Measurements from ENCODE around the gene SVBP.

SVBP gene

DNA sequence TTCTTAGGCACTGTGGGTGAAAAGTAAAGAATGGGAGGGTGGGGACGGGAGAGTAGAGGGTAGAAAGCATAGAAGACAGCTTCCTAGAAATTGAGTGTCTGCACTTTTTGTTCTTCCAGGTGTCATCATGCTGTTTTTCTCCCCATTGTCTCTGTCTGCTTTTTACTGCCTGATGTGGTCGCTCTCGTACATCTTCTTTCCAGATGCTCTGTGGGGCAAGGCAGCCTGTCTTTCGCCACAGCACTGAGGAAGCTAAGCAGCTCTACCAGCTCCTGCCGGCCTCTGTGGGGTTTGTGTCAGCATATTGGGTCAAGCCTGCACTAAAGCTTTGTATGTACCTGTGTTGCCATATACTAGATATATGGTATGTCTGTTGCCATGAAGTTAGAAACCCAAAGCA lies 19.2 kb downstream of the SVBP start:
- DNase-seq: no peak

DNA sequence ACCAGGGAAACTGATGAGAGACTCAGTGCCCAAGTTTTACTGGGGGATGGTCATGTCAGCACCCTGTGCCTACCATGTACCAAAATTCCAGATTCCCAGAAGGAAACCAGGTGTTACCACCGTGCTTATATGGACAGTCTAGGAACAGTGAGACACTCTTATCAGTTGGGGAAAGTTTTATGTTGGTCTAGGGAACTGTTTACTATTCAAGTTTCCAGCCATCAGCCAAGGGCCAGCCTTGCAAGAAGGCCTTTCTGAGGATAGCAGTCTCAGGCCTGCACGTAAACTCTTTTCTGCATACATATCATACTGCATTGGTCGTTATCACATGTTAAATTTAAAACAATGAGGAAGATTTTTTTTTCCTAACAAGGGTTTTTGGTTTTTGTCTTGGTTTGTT lies 19.8 kb downstream of the SVBP start:
- no peak for DNase-seq

DNA sequence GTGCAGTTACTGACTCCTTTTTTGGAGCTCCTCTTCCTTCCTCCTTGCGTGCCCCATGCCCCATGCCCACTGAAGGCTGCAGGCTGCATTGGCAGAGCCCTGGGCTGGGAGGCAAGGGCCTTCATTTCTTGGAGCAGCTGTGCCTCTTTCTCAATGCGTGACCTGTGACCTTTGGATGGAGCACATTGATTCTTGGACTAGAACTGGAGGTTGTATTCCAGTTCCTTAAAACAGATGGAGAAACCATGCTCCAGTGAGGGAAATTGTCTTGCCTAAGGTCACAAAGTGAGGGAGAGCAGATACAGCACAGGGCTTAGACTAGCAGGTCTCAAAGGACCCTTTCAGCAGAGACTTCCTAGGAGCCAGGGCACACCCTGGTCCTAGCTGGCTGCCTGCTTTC lies 23.4 kb downstream of the SVBP start:
- no peak for DNase-seq

DNA sequence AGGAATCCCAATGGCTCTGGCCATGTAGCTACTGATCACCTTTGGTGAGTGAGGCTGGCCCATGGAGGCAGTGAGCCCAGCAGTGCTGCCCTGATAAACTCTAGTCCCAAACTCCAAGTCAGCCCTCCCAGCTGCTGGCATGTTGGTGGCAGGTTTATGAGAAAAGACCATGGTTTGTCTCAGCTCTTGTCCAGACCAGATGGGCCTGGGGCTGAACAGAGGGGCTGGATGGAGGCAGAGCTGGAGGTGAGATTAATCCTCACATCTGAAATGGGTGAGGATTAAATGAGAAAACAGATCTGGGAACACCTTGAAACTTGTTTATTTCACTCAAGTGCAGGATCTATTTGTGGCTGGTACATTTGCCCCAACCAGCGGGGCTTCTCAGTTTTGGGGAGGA lies 29.2 kb downstream of the SVBP start:
- no peak for DNase-seq

DNA sequence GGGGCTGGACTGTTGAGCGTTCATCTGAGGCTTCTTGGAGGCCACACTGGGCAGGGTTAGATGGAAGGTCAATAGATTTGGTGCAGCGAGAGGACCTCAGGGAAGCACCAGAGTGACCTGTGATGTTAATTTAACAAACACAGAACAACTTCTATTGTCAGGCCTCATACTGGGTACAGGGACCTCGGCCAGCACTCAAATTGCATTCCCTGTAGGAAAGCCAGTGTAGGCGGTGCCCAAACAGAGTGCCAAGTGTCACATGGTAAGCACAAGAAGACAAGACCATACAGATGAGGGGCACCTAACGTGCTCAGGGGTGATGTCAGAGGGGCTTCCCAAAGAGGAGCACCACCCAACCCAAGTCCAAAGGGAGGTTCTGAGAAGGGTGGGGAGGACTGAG lies 31.1 kb downstream of the SVBP start:
- DNase-seq: no peak

DNA sequence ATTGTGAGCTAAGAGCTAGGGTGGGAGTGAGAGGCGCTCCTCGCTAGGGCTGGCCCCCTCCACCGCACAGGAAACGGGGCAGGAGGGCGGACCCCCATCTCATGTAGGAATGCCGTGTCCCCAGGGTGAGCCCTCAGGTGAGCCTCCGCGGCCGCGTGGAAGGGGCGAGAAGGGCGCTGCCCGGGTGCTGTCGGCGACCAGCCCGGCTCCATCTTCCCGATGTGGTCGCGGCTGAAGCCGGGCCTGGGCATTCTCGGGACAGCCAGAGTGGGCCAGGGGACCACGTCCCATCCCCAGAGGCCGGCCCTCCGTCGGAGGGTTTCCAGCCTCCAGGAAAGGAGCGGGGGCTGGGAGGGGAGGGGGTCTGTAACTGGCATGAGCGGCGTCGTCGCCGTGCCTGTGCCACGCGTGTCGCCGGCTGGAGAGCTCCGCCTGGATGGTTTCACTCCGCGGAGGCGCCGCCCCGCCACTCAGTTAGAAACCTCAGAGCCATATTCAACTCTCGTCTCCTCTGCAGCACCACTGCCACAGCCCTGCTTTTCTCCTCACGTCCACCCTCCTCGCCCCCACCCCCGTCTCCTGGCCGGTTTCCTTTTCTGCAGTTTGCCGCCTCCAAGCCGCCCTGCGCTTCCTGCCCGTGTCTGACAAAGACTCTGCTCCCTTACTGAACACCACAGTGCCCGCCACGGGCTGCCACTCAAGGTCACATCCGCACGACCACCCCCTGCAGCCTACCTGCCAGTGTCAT lies 32.1 kb downstream of the SVBP start, which contains the start of gene TMEM269:
TMEM269 (plus strand) TSS at position 46 of the 748 bp plus-strand sequence. CDS start 4,903 bp downstream, outside the sequence.
- DNase-seq: peak; percentile 55

DNA sequence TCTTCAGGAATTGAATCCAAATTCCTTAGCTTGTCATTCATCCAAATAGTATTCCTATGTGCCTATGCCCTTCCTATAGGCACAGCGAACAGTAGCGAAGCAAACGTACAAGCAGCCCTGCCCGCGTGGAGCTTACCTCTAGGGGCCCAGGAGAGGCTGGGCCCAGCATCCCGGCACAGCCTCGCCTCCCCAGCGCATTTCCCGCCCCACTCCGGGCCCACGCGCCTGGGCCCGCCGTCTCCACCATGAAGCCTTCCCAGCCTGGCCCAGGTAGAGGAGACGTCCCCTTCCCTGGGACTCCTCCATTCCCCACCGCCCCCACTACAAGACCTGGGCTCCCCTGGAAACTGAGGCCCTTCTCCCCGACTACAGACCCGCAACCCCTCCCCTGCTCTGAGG lies 32.7 kb downstream of the SVBP start:
- DNase-seq: no peak

DNA sequence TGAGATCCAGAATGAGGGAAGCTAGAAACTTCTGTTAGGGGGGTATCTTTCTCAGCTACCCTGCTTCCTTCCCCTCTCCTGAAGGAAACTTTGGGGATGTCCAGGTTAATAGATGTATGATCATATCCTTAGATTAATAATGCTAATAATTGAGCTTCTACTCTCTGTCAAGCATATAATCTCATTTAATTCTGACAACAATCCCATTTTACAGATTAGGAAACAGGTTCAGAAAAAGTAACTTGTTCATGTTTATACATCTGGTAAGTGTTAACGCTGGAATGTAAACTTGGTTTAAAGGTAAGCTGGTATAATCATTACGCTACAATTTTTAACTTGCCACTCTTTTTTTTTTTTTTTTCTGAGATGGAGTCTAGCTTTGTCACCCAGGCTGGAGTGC lies 34.1 kb downstream of the SVBP start:
- DNase-seq: no peak

DNA sequence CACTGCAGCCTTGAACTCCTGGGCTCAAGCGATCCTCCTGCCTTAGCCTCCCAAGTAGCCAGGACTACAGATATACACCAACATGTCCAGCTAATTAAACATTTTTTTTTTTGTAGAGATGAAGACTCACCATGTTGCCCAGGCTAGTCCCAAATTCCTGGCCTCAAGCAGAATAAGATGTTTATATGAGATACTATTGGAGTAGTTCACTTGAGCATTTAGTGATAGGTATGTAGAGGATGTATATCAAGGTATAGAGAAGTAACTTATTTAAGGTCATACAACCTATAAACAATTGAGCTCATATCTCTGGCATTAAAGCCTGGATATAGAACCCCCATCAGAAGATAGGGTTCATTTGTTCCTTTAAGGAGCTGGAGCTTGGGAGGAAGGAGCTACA lies 37.0 kb downstream of the SVBP start:
- DNase-seq: no peak

DNA sequence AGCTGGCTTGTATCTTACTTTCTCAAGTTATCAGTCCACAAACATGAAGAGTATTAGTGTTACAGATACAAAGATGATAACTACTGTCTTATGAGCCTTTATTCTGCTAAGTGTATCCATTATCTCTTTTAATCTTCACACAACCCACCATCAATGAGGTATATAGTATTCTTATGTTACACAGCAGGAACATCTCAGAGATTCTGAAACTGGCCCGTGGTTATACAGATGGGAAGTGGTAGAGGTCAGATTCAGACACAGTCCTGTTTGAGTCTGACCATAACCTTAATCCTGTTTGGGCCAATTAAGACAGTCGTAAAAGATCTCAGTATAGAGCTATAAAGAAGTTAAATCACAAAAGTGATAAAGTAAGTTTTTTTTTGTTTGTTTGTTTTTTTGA lies 37.5 kb downstream of the SVBP start:
- DNase-seq: no peak

DNA sequence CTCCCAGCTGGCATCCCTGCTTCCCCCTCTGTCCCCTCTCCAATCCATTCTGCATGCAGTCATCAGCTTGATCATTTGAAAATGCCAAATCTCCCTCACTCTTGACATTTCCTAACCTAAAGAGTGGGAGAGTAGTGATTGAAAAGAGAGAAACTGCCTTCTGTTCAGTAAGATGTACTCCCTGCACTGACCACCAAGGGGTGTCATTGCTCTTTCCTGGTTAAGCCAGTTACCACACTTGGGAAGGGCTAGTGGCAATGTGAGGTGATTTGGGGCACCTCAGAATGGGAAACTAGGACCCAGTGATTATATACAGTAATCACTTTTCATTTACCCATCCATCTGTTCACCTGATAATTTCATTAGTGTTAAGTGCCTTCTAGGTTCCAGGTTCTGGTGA lies 39.3 kb downstream of the SVBP start:
- DNase-seq: no peak

DNA sequence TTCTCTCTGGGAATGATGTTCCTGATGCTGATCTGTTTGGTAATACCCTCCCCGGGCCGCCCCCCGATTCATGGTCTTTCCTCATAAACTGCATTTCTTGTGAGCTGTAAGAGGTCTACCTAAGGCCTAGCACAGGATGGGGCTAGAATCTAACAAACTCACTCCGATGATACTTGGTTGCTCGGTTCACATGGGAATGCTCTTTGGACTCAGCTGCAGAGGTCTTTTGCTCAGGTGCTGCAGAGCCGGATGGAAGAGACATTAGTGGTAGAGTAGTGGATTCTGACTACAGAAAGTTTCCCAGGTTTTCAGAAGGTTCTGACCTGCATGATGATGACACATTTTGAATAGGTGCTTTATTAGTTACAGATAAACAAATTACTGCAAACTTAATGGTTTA lies 40.7 kb downstream of the SVBP start:
- no peak for DNase-seq

DNA sequence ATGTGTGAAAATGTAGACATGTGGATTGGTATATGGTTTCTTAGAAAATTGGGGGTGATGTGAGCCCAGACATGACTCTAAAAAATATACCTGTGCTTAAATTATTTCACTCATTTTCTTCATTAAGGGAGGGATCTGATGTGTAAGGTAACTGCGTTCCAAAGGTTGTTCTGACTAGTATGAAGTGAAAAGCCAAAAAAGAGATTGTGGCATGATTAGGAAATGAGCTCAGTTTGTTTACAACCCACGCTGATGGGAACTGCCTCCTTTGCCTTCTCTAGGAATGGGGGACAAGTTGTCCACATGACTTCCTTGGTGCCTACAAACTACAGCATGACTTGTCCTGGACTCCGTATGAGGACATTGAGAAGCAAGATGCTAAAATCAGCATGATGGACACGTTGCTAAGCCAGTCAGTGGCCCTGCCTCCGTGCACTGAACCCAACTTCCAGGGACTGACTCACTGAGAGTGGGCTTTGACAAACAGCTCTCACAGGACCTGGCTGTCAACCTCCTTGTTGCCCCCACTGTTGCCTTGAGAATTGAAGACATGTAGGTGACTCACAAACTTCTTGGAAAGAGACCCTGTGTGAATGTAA lies 42.2 kb downstream of the SVBP start:
- no peak for DNase-seq

DNA sequence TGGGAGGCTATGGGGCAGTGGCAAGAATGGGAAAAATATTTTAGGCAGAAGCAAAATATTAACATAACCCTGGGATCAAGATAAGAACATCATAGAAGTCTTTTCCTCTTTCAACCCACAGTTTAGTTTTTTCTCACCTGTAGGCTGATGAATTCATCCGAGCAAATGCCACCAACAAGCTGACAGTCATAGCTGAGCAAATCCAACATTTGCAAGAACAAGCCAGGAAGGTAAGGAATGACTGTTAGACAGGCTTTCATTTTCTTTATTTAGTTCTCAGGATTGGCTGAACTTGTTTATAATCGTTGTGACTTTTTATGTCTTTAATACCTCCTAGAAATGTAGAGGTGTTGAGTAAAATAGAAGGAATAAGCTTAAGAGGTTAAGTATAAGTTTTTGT lies 43.8 kb downstream of the SVBP start:
- DNase-seq: no peak

DNA sequence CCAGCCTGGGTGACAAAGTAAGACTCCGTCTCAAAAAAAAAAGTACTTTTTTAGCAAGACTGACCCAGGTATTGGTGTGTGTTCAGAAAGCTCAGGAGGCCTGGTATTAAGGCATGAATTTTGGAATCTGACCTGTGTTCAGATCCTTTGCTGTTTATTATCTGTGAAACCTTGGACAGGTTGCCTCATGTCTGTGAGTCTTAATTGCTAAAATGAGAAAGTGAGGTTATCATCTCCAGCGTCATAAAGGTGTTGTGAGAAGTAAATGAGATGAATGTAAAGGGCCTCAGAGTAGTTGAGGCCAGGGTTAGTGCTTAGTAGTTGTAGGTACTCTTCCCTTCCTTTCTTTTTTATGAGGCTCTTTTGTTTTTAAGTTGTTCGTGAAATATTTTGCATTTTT lies 47.4 kb downstream of the SVBP start:
- no peak for DNase-seq

DNA sequence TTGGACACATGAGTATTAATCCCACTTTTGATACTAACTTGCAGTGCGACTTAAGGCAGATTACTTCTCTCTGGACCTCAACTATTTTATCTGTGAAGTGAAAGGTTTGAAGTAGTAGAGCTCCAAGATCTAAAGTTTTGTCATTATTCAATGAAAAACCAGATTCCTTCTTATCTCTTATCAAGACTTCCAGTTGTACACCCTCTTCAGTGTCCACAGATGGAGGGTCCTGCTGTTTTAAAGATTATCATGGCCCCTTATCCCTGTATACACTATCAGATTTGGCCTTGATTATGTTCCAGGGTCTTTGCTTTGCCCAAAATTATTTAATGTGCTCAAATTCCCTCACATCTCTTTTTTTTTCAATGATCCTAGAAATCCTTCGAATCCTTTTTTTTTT lies 49.0 kb downstream of the SVBP start:
- DNase-seq: no peak

DNA sequence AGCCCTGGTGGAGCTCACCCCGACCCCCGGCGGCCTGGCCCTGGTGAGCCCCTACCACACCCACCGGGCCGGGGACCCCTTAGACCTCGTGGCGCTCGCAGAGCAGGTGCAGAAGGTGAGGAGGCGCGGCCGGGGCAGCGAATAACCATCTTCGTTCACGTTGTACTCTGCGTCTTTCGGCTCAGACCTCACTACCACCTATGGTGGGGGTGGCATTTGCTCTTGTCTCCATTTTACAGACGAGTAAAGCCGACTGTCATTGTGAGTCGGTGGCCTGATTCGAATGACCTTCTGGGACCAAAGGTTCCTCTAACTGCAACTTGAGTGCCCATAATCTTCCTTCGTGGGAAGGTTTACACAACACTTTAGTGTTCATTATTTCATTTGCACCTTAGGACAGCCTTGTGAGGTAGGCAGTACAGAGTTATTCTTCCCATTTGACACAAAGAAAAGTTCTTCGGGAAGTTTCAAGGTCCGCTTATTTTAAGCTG lies 49.6 kb downstream of the SVBP start:
- DNase-seq: no peak

DNA sequence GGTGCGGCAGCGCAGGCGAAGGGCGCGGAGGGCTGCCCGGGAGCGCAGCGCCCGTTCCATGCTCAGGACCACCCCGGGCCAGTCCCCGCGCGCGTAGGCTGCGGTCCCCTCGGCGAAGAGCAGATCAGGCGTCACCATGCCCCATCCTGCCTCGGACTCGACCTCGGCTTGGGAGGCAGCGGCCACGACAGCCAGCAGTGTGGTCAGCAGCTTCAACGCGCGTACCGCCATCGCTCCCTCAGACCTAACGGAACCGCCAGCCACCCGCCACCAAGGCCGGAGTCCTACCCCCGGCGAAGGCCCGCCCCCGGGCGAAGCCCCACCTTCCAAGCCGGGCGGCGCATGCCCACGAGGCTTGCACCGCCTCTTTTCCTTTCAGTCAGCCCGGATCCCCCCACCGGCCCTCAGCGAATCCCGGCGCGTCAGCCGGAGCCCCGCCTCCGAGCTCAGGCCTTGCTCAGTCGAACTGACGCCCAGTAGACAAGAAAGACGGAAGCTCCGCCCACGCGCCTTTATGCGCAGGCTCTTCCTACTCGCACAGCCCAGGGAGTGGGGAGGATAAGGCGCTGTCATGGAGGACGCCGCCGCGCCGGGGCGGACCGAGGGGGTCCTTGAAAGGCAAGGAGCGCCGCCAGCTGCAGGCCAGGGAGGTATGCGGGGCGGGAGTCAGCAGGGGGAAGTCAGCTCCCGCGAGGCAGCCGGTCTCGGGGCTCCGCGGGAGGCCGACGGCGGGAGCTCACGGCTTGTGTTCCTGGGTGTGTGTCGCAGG lies 50.3 kb downstream of the SVBP start, which contains the start of the genes C1orf50 and P3H1:
C1orf50 (plus strand) TSS at position 509 of the 769 bp plus-strand sequence; CDS start at position 572, 63 bp downstream.
P3H1 (minus strand) TSS at position 288 of the 769 bp plus-strand sequence; CDS start at position 231, 57 bp downstream.
- peak; percentile 100 for DNase-seq

DNA sequence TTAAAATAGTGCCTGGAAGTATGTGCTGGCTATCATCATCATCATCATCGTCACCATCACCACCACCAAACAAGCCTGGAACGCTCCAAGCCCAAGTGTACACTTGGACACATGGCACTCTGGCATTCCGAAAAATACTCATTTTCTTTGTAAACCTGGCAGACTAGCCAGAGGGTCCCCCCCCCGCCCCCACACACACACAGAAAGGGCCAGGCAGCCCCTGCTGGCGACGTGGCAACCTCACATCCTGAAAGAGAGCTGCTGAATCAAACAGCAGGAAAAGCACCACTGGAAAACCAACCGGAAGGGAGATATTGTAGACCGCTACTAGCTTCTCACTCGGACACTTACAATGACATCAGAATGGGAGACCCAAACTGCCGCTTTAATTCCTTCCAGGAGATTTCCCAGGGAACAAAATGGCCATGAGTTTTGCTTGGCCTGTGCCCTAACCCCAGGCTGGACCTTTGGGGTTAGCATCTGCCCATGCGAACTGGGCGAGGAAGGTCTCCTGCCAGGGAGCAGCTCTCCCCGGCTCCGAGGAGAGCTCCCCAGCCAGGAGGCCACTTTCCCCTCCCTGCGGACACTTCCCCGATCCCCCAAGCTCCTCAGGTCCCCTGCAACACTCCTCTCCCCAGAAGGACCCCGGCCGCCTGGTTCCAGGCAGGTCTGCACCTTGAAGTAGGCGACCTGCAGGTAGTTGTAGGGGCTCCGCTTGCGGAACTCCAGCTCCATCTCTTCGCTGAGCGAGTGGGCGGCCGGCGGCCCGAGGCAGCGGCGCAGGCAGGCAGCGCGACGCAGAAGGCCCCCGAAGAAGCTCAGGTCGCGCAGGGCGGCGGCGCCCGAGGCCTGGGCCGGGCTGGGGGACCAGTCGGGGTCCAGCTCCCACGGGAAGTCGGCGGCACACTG lies 51.1 kb downstream of the SVBP start:
- DNase-seq: peak; percentile 79

DNA sequence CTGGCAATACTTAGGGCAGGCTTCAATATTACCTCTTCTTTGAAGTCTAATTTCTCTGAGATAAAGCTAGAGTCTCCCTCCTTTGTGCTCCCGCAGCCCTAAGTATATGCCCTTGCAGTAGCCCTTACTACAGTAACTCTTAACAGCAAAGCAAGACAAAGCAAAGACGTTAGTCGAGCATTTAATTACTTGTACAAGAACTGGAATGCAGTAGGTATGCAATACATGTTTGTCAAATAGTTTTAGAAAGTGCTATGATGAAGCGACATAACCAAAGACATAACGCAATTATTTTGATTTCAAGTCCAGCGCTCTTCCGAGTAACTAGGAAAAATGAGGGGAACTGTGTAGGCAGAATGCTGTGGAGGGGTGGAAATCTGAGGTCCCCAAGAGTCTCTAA lies 51.9 kb downstream of the SVBP start:
- no peak for DNase-seq

DNA sequence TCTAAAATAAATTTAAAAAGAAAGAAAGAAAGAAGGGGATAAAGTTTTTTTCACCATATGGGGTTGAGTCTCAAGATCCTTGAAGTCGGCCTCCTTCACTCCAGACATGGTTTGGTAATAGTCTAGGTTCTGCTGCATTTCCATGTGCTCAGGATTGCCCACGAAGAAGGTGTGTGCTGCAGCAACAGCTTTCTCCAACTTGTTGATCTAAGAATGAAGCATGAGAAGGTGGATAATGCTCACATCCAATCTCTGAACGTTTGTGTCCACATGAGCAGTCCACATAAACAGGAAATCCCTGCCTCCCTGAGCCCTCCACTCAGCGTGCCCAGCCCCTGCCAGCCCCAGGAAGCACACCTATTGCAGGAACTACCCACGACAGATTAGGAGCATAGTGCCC lies 54.9 kb downstream of the SVBP start:
- DNase-seq: no peak

DNA sequence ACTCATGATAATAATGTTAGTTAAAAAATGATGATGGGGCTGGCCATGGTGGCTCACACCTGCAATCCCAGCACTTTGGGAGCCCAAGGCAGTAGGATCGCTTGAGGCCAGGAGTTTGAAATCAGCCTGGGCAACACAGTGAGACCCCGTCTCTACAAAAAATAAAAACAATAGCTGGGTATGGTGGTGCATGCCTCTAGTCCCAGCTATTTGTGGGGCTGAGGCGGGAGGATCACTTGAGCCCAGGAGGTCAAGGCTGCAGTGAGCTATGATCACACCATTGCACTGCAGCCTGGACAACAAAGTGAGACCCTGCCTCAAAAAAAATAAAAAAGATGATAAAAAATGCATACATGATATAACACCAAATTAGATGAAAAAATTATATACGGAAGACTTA lies 55.6 kb downstream of the SVBP start:
- DNase-seq: no peak

DNA sequence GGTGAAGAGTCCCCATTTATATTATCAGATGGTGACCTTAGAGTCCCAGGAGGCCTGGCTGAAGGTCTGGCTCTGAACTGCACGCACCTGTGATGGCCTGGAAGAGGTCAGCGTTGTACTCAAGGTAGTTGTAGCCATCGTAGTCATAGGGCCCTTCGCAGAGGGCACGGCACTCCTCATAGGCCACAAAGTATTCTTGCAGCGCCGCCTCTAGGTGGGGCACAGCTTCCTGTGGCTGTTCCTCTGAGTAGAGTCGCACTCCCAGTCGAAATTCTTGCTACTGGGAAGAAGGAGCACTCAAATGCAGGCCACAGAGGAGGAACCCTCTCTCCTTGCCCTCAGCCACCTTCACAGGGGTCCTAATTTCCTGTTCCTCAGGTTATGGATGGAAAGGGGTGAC lies 58.1 kb downstream of the SVBP start:
- no peak for DNase-seq
